Endodermal cell (in vitro differentiated cells): ENCODE measurements around the gene NTRK2. TPM values are rescaled to one million over a fixed set of nuclear protein-coding genes. Genes with fewer than 3 reads are reported as not detected.

Experiments
- DNase-seq: peaks from one replicate; pipeline ENCODE4 v3.0.0-alpha.2; 2017
- H3K27ac ChIP-seq: 2 replicates; pipeline ENCODE4 v1.5.1; 2013; ENCODE audit warnings: mild to moderate bottlenecking, low read depth, low read length, moderate library complexity
- H3K27me3 ChIP-seq: 2 replicates; pipeline ENCODE4 v1.6.1; 2013; ENCODE audit warnings: mild to moderate bottlenecking, low read length, moderate library complexity; ENCODE audit not compliant: insufficient read depth, control insufficient read depth, poor library complexity, severe bottlenecking
- H3K36me3 ChIP-seq: 2 replicates; pipeline ENCODE4 v1.7.0; 2013; ENCODE audit warnings: mild to moderate bottlenecking, low read length, moderate library complexity; ENCODE audit not compliant: control insufficient read depth, insufficient read depth
- H3K4me1 ChIP-seq: one replicate; pipeline ENCODE4 v1.7.0; 2013; ENCODE audit warnings: low read length; ENCODE audit not compliant: control insufficient read depth, insufficient read depth
- H3K4me3 ChIP-seq: 2 replicates; pipeline ENCODE4 v1.5.1; 2013; ENCODE audit warnings: mild to moderate bottlenecking, low read length, moderate library complexity
- H3K9ac ChIP-seq: 2 replicates; pipeline ENCODE4 v1.6.1; 2013; ENCODE audit warnings: mild to moderate bottlenecking, low read length, moderate library complexity; ENCODE audit not compliant: poor library complexity, severe bottlenecking; ENCODE audit errors: extremely low read depth
- H3K9me3 ChIP-seq: 2 replicates; pipeline ENCODE4 v1.6.1; 2013; ENCODE audit warnings: mild to moderate bottlenecking, low read length, moderate library complexity; ENCODE audit not compliant: control insufficient read depth
- H3K27ac Mint-ChIP-seq: 2 replicates; pipeline ENCODE4 v1.8.0; 2020; ENCODE audit warnings: mixed read lengths
- H3K27me3 Mint-ChIP-seq: 2 replicates; pipeline ENCODE4 v1.8.0; 2021; ENCODE audit warnings: mild to moderate bottlenecking, mixed read lengths; ENCODE audit not compliant: insufficient read depth
- H3K36me3 Mint-ChIP-seq: 2 replicates; pipeline ENCODE4 v1.8.0; 2020; ENCODE audit warnings: low read depth, mixed read lengths
- H3K4me1 Mint-ChIP-seq: 2 replicates; pipeline ENCODE4 v1.8.0; 2020; ENCODE audit warnings: mixed read lengths
- H3K4me3 Mint-ChIP-seq: 2 replicates; pipeline ENCODE4 v1.8.0; 2020; ENCODE audit warnings: mild to moderate bottlenecking, moderate library complexity, mixed read lengths
- H3K9me3 Mint-ChIP-seq: 2 replicates; pipeline ENCODE4 v1.8.0; 2020; ENCODE audit warnings: mild to moderate bottlenecking, mixed read lengths
- WGBS, 2 experiments: methylation state at CpG; one replicate each; pipeline versions ENCODE4 v1.1.5 to v1.1.7; 2013; ENCODE audit warnings: missing lambda C conversion rate in 2 of 2, mixed read lengths in 1 of 2; ENCODE audit not compliant: insufficient coverage in 1 of 2, insufficient read length in 1 of 2; 5-methylcytosine and 5-hydroxymethylcytosine counted together
- total RNA-seq, 2 donors: library from RNA; stranded (reverse); fragmentation: NEBNext Ultra II Directional in 1 of 2; extraction: Animal tissue kit (Norgen Biotek cat#: 25700) in 1 of 2; gene quantifications; 2 replicates in 1 of 2; 3 replicates in 1 of 2; pipeline ENCODE4 v1.2.1, GENCODE V29; 2021
- TF ChIP-seq, protein P1 (sequence below): fragments of 200-600 bp; sonication (generic); conservative IDR thresholded peaks from 2 replicates; pipeline ENCODE4 v1.5.0; 2021; ENCODE audit warnings: antibody characterized with exemption, mild to moderate bottlenecking

NTRK2 gene
- total RNA-seq, 2 donors from 2014 or later = 0.09 to 0.18 TPM

DNA sequence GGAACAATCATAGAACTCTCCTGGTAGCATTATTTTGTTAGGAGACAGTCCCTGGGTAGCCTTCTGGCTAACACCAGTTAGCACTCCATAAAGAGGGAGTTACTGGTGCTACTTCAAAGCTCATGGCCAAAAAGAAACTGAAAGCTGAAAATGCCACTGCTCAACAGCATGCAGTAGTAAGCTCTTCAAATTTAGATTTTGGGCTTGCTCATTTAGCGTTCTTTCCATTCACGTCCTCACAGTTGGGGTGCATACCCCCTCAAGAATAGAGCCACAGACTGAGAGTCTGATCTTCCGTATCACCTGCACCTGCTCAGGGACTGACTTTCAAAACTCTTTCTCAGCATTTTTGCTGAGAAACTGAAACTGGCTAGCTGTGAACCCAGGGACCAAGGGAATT, 24.7 kb downstream of the NTRK2 start:
- no peak overlapping the region for H3K27ac Mint-ChIP-seq
- no peak overlapping the region for H3K4me3 ChIP-seq
- H3K9me3 Mint-ChIP-seq = no peaks in the 10 kb centered on the region
- 54 to 56% methylated on average over 3 of the region's 3 CpGs for WGBS, 2 experiments
- no peaks in the 10 kb centered on the region for H3K36me3 ChIP-seq
- no peak overlapping the region for H3K4me3 Mint-ChIP-seq
- no peak overlapping the region for H3K27ac ChIP-seq
- H3K9me3 ChIP-seq = no peaks in the 10 kb centered on the region
- DNase-seq = no peak
- no peaks in the 10 kb centered on the region for H3K4me1 ChIP-seq
- H3K27me3 Mint-ChIP-seq = no peaks in the 10 kb centered on the region
- no peak overlapping the region for H3K9ac ChIP-seq
- TF ChIP-seq, protein P1, sequence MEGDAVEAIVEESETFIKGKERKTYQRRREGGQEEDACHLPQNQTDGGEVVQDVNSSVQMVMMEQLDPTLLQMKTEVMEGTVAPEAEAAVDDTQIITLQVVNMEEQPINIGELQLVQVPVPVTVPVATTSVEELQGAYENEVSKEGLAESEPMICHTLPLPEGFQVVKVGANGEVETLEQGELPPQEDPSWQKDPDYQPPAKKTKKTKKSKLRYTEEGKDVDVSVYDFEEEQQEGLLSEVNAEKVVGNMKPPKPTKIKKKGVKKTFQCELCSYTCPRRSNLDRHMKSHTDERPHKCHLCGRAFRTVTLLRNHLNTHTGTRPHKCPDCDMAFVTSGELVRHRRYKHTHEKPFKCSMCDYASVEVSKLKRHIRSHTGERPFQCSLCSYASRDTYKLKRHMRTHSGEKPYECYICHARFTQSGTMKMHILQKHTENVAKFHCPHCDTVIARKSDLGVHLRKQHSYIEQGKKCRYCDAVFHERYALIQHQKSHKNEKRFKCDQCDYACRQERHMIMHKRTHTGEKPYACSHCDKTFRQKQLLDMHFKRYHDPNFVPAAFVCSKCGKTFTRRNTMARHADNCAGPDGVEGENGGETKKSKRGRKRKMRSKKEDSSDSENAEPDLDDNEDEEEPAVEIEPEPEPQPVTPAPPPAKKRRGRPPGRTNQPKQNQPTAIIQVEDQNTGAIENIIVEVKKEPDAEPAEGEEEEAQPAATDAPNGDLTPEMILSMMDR = no peak
- H3K27me3 ChIP-seq = no peaks in the 10 kb centered on the region
- H3K4me1 Mint-ChIP-seq = no peaks in the 10 kb centered on the region
- H3K36me3 Mint-ChIP-seq = no peaks in the 10 kb centered on the region

DNA sequence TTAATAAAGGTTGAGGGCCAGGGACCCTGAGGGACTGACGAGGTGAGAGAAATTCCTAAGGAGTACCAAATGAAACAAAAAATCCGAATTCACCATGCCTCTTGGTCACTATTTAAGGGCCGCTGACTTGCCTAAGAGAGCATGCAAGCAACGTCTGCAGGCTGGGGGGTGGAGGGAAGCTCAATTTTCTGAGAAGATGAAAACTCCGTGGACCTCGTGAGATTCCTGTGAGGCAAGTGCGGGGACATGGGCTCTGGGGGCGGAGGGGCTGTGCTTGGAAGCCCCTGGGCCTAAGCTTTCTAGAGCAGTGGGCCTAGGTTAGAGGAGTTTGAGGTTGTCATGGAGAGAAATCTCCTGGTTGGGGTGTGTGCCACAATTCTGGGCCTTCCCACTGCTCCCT, 27.5 kb downstream of the NTRK2 start:
- H3K4me3 ChIP-seq = no peak overlapping the region
- H3K4me1 ChIP-seq = no peaks in the 10 kb centered on the region
- no peaks in the 10 kb centered on the region for H3K36me3 Mint-ChIP-seq
- H3K27me3 ChIP-seq = no peaks in the 10 kb centered on the region
- peaks cover 4% of the 10 kb centered on the region for H3K4me1 Mint-ChIP-seq
- H3K27me3 Mint-ChIP-seq = peaks cover 7% of the 10 kb centered on the region
- no peak overlapping the region for H3K27ac Mint-ChIP-seq
- H3K27ac ChIP-seq = no peak overlapping the region
- WGBS, 2 experiments = 87 to 93% methylated on average over 5 to 8 of the region's 8 CpGs
- no peak for DNase-seq
- H3K9me3 Mint-ChIP-seq = no peaks in the 10 kb centered on the region
- no peak overlapping the region for H3K9ac ChIP-seq
- TF ChIP-seq, protein P1 = no peak
- no peak overlapping the region for H3K4me3 Mint-ChIP-seq
- no peaks in the 10 kb centered on the region for H3K9me3 ChIP-seq
- no peaks in the 10 kb centered on the region for H3K36me3 ChIP-seq

DNA sequence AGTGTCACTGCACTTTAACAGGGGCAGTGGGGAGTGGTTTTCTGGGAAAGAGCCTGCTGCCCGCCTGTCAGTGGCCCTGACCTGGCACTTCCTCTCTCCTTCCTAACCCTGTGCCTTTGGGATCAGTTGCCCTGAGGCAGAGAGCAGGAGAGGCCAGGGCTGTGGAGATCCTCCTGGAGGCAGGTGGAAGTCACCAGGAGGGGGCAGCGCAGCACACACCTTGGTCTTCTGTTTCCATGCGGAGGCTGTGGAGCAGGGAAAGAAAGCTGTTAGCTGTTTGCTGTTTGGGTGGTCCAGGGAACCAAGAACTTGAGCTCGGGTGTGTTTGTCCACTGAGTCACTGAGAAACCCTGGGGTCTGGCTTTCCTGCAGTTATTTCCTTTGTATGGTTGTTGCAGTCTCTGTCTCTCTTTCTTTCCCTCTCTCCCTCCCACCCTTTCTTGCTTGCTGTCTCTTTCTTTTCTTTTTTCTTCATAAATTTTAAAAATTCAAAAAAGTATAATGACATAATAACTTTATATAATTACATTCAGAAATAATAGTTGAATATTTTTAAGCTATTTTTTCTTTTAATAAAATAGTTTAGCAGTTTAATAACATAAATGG, 28.1 kb downstream of the NTRK2 start:
- Histone ChIP-seq H3K36me3 (no peaks in the 10 kb centered on the region), H3K4me3 (no peak overlapping the region), H3K27me3 (no peaks in the 10 kb centered on the region), H3K27ac (no peak overlapping the region), H3K4me1 (no peaks in the 10 kb centered on the region), H3K9ac (no peak overlapping the region), H3K9me3 (no peaks in the 10 kb centered on the region)
- TF ChIP-seq, protein P1 = peak; percentile 94
- no peak overlapping the region for H3K27ac Mint-ChIP-seq
- no peaks in the 10 kb centered on the region for H3K36me3 Mint-ChIP-seq
- peak; percentile 96 for DNase-seq
- H3K4me3 Mint-ChIP-seq = no peak overlapping the region
- H3K4me1 Mint-ChIP-seq = peaks cover 4% of the 10 kb centered on the region
- no peaks in the 10 kb centered on the region for H3K9me3 Mint-ChIP-seq
- 28 to 80% methylated on average over 1 to 4 of the region's 4 CpGs for whole genome bisulfite sequencing, 2 experiments
- H3K27me3 Mint-ChIP-seq = peaks cover 7% of the 10 kb centered on the region
